Liver (tissue), 9 donors: ENCODE results near the gene ARHGAP23. TPM values are rescaled to one million over a fixed set of nuclear protein-coding genes. Genes with fewer than 3 reads are reported as not detected.

ENCODE experiments used
- DNase-seq: peaks from one replicate; pipeline ENCODE4 v3.0.0-alpha.2; 2017; ENCODE audit warnings: low spot score
- H3K27ac ChIP-seq, 2 donors: one replicate each; pipeline ENCODE4 v1.7.0; 2013; ENCODE audit warnings: inconsistent platforms in 2 of 2, low read length in 2 of 2, control low read depth in 1 of 2, low read depth in 1 of 2, mild to moderate bottlenecking in 1 of 2
- H3K27me3 ChIP-seq, 4 donors: one replicate each; pipeline versions ENCODE4 v1.6.1 to v1.7.0; 2013; ENCODE audit warnings: low read length in 3 of 4, inconsistent platforms in 1 of 4, mild to moderate bottlenecking in 1 of 4, moderate library complexity in 1 of 4; ENCODE audit not compliant: control insufficient read depth in 4 of 4, insufficient read depth in 4 of 4
- H3K36me3 ChIP-seq, 4 donors: one replicate each; pipeline versions ENCODE4 v1.6.1 to v1.7.0; 2013; ENCODE audit warnings: low read length in 3 of 4, mild to moderate bottlenecking in 3 of 4, low read depth in 1 of 4, moderate library complexity in 1 of 4; ENCODE audit not compliant: control insufficient read depth in 4 of 4, insufficient read depth in 3 of 4
- H3K4me1 ChIP-seq, 4 donors: one replicate each; pipeline versions ENCODE4 v1.6.1 to v1.7.0; 2013; ENCODE audit warnings: low read length in 3 of 4, mild to moderate bottlenecking in 3 of 4, moderate library complexity in 1 of 4; ENCODE audit not compliant: control insufficient read depth in 4 of 4, insufficient read depth in 4 of 4
- H3K4me3 ChIP-seq, 3 donors: one replicate each; pipeline versions ENCODE4 v1.6.1 to v1.7.0; 2013; ENCODE audit warnings: low read length in 3 of 3, control low read depth in 1 of 3, low read depth in 1 of 3, mild to moderate bottlenecking in 1 of 3
- H3K9ac ChIP-seq, 2 donors: one replicate each; pipeline ENCODE4 v1.7.0; 2013; ENCODE audit warnings: low read length in 2 of 2, mild to moderate bottlenecking in 2 of 2, moderate library complexity in 2 of 2, control low read depth in 1 of 2, low read depth in 1 of 2
- H3K9me3 ChIP-seq, 4 donors: one replicate each; pipeline versions ENCODE4 v1.6.1 to v1.7.0; 2013; ENCODE audit warnings: low read length in 3 of 4; ENCODE audit not compliant: control insufficient read depth in 4 of 4
- FOXA2 ChIP-seq: IDR thresholded peaks from 2 replicates; pipeline ENCODE4 v1.6.1; 2016; ENCODE audit warnings: antibody characterized with exemption
- HNF4A ChIP-seq, 2 donors: conservative IDR thresholded peaks; 2 replicates each; pipeline ENCODE4 v1.6.1; 2016; ENCODE audit warnings: antibody characterized with exemption in 2 of 2, mild to moderate bottlenecking in 2 of 2
- HNF4G ChIP-seq: IDR thresholded peaks from 2 replicates; pipeline ENCODE4 v1.6.1; 2016; ENCODE audit warnings: antibody characterized with exemption
- NR2F2 ChIP-seq: IDR thresholded peaks from 2 replicates; pipeline ENCODE4 v1.6.1; 2016; ENCODE audit warnings: antibody characterized with exemption
- RAD21 ChIP-seq, 2 donors: IDR thresholded peaks; 2 replicates each; pipeline ENCODE4 v1.6.1; 2016; ENCODE audit warnings: antibody characterized with exemption in 2 of 2, mild to moderate bottlenecking in 2 of 2
- RXRA ChIP-seq, 2 donors: IDR thresholded peaks; 2 replicates each; pipeline ENCODE4 v1.6.1; 2017 to 2018; ENCODE audit warnings: antibody characterized with exemption in 2 of 2, mild to moderate bottlenecking in 1 of 2
- SP1 ChIP-seq: IDR thresholded peaks from 2 replicates; pipeline ENCODE4 v1.6.1; 2018; ENCODE audit warnings: antibody characterized with exemption, mild to moderate bottlenecking
- WGBS: extraction: QIAGEN DNeasy Blood & Tissue Kit; methylation state at CpG from one replicate; pipeline ENCODE4 v1.1.7; 2013; 5-methylcytosine and 5-hydroxymethylcytosine counted together
- polyA plus RNA-seq, 2 donors: library from polyadenylated mRNA; stranded (reverse) in 1 of 2; unstranded in 1 of 2; fragments of 200-250 nt in 1 of 2; fragments of >200 nt in 1 of 2; fragmentation: Nextera tagmentation in 1 of 2; extraction: Ambion mirVana in 1 of 2; gene quantifications; one replicate each; pipeline versions ENCODE4 v1.2.1 to v1.2.3, GENCODE V29; 2013 to 2015
- total RNA-seq, 2 donors: library from RNA; depleted of rRNA; stranded (reverse); fragments of >200 nt; gene quantifications; one replicate each; pipeline ENCODE4 v1.2.3, GENCODE V29; 2014
- TF ChIP-seq, protein P1 (sequence below): IDR thresholded peaks from 2 replicates; pipeline ENCODE4 v1.6.1; 2016; ENCODE audit warnings: antibody characterized with exemption
- TF ChIP-seq, protein P2 (sequence below): fragments of 150-350 bp; IDR thresholded peaks from 2 replicates; pipeline ENCODE4 v1.5.1; 2017; ENCODE audit warnings: improper control_type of control experiment, low read depth, low read length; ENCODE audit not compliant: missing input control
- TF ChIP-seq, protein P3 (sequence below): IDR thresholded peaks from 2 replicates; pipeline ENCODE4 v1.6.1; 2016; ENCODE audit warnings: antibody characterized with exemption
- TF ChIP-seq, protein P4 (sequence below): IDR thresholded peaks from 2 replicates; pipeline ENCODE4 v1.6.1; 2016; ENCODE audit warnings: antibody characterized with exemption, mild to moderate bottlenecking
- donor health status: healthy.
- donor health status: healthy.
- donor health status: healthy.
- donor health status: healthy.
- donor health status: healthy.

Gene ARHGAP23
- total and polyA plus RNA-seq, 4 donors = 0.28 to 31.8 (median 4.6) TPM

DNA sequence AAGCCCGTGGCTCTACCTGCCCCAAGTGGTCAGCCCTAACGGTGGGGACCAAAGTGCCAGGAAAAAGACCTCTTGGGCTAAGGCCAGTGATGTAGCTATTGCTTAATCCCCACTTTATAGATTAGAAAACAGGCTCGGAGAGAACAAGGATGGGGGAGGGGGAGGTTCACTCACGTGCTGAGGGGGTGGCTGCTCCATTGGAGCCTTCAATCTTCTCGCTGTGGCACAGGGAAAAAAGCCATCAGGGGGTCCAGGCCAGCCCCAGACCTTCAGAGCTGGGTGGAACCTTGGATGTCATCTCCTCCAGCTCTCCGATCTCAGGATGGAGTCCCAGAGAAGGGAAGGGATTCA is 131.6 kb downstream of the ARHGAP23 start:
- Histone ChIP-seq H3K36me3 (no peaks in the 10 kb centered on the region), H3K27me3 (peaks cover 0 to 3% (median 0%) of the 10 kb centered on the region in 4 donors), H3K4me3 (peak overlapping the region in 2 of 3 donors; percentile 8 to 15), H3K27ac (peak overlapping the region; percentile 92 to 93), H3K4me1 (peaks cover 15 to 44% (median 35%) of the 10 kb centered on the region in 4 donors), H3K9me3 (no peaks in the 10 kb centered on the region), H3K9ac (no peak overlapping the region)
- no peak for DNase-seq
- WGBS = 15% methylated on average over 6 of the region's 6 CpGs
- TF ChIP-seq RAD21 (IDR thresholded peaks at IDR 0.05) (no peak), RXRA (IDR thresholded peaks at IDR 0.05) (peak in 1 of 2 donors; percentile 57), SP1 (no peak), FOXA2 (no peak), HNF4A (conservative IDR thresholded peaks at IDR 0.05) (no peak), HNF4G (no peak)
- TF ChIP-seq, protein P1, sequence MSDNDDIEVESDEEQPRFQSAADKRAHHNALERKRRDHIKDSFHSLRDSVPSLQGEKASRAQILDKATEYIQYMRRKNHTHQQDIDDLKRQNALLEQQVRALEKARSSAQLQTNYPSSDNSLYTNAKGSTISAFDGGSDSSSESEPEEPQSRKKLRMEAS = no peak
- TF ChIP-seq, protein P2, sequence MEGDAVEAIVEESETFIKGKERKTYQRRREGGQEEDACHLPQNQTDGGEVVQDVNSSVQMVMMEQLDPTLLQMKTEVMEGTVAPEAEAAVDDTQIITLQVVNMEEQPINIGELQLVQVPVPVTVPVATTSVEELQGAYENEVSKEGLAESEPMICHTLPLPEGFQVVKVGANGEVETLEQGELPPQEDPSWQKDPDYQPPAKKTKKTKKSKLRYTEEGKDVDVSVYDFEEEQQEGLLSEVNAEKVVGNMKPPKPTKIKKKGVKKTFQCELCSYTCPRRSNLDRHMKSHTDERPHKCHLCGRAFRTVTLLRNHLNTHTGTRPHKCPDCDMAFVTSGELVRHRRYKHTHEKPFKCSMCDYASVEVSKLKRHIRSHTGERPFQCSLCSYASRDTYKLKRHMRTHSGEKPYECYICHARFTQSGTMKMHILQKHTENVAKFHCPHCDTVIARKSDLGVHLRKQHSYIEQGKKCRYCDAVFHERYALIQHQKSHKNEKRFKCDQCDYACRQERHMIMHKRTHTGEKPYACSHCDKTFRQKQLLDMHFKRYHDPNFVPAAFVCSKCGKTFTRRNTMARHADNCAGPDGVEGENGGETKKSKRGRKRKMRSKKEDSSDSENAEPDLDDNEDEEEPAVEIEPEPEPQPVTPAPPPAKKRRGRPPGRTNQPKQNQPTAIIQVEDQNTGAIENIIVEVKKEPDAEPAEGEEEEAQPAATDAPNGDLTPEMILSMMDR = no peak
- TF ChIP-seq, protein P3, sequence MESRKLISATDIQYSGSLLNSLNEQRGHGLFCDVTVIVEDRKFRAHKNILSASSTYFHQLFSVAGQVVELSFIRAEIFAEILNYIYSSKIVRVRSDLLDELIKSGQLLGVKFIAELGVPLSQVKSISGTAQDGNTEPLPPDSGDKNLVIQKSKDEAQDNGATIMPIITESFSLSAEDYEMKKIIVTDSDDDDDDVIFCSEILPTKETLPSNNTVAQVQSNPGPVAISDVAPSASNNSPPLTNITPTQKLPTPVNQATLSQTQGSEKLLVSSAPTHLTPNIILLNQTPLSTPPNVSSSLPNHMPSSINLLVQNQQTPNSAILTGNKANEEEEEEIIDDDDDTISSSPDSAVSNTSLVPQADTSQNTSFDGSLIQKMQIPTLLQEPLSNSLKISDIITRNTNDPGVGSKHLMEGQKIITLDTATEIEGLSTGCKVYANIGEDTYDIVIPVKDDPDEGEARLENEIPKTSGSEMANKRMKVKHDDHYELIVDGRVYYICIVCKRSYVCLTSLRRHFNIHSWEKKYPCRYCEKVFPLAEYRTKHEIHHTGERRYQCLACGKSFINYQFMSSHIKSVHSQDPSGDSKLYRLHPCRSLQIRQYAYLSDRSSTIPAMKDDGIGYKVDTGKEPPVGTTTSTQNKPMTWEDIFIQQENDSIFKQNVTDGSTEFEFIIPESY = no peak
- TF ChIP-seq, protein P4, sequence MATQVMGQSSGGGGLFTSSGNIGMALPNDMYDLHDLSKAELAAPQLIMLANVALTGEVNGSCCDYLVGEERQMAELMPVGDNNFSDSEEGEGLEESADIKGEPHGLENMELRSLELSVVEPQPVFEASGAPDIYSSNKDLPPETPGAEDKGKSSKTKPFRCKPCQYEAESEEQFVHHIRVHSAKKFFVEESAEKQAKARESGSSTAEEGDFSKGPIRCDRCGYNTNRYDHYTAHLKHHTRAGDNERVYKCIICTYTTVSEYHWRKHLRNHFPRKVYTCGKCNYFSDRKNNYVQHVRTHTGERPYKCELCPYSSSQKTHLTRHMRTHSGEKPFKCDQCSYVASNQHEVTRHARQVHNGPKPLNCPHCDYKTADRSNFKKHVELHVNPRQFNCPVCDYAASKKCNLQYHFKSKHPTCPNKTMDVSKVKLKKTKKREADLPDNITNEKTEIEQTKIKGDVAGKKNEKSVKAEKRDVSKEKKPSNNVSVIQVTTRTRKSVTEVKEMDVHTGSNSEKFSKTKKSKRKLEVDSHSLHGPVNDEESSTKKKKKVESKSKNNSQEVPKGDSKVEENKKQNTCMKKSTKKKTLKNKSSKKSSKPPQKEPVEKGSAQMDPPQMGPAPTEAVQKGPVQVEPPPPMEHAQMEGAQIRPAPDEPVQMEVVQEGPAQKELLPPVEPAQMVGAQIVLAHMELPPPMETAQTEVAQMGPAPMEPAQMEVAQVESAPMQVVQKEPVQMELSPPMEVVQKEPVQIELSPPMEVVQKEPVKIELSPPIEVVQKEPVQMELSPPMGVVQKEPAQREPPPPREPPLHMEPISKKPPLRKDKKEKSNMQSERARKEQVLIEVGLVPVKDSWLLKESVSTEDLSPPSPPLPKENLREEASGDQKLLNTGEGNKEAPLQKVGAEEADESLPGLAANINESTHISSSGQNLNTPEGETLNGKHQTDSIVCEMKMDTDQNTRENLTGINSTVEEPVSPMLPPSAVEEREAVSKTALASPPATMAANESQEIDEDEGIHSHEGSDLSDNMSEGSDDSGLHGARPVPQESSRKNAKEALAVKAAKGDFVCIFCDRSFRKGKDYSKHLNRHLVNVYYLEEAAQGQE = peak; percentile 67

- H3K27ac ChIP-seq = peak overlapping the region in 1 of 2 donors; percentile 92
- peaks cover 15 to 44% (median 35%) of the 10 kb centered on the region in 4 donors for H3K4me1 ChIP-seq
- whole genome bisulfite sequencing = 65% methylated on average over 15 of the region's 15 CpGs
- H3K9me3 ChIP-seq = no peaks in the 10 kb centered on the region
- no peak overlapping the region for H3K9ac ChIP-seq
- TF ChIP-seq, protein P4 = peak; percentile 99
- no peak for TF ChIP-seq NR2F2
- H3K4me3 ChIP-seq = no peak overlapping the region
- H3K36me3 ChIP-seq = no peaks in the 10 kb centered on the region
- no peak for DNase-seq
- H3K27me3 ChIP-seq = peaks cover 0 to 3% (median 0%) of the 10 kb centered on the region in 4 donors
Measured at GRCh38 chr17:38560503-38561318, 132.4 kb downstream of the ARHGAP23 start.
